ENCODE results near the gene CCDC13.

GRCh38 chr3:42771271-42771670, 1.8 kb downstream of the CCDC13 start:
- TF ChIP-seq PKNOX1 (IDR thresholded peaks at IDR 0.05), result no peak
- TF ChIP-seq SUZ12 (IDR thresholded peaks at IDR 0.05), result no peak
- no peak for TF ChIP-seq HDGF (IDR thresholded peaks at IDR 0.05; ENCODE audit: borderline replicate concordance)
- no peak for TF ChIP-seq SP1 (IDR thresholded peaks at IDR 0.05)
- TF ChIP-seq BHLHE40 (IDR thresholded peaks at IDR 0.05; ENCODE audit: borderline replicate concordance), result no peak
- TF ChIP-seq FOXM1 (IDR thresholded peaks at IDR 0.05; ENCODE audit: borderline replicate concordance), result no peak
- TF ChIP-seq FOXA1 (IDR thresholded peaks at IDR 0.05), result no peak
- no peak for TF ChIP-seq ARNT (IDR thresholded peaks at IDR 0.05)
- TF ChIP-seq ZNF384 (IDR thresholded peaks at IDR 0.05), result no peak
- TF ChIP-seq TARDBP (IDR thresholded peaks at IDR 0.05), result no peak
- no peak for TF ChIP-seq ELF4 (IDR thresholded peaks at IDR 0.05)
- no peak for TF ChIP-seq NFRKB (IDR thresholded peaks at IDR 0.05)
